Activated CD8-positive, alpha-beta T cell treated with anti-CD3 and anti-CD28 coated beads for 36 hours (primary cell): ENCODE results near the gene ZNF561. TPM values are rescaled to one million over a fixed set of nuclear protein-coding genes. Genes with fewer than 3 reads are reported as not detected.
A peak's percentile ranks its signal among the peaks of the same experiment; 100 is the strongest.
"Not testable (repeated sequence)": the region's sequence is repeated elsewhere in the genome, so short reads cannot be mapped to it uniquely, and the experiment has no call there.

Experiments used
- ATAC-seq: fragments of 200-7000 bp; cut with Tn5 transposase; one replicate; pipeline ENCODE4 v1.10.0; 2021; ENCODE audit warnings: mild to moderate bottlenecking, moderate library complexity
- CTCF ChIA-PET: fragments of 350-600 bp; sonication (Branson Sonifier 250); formaldehyde crosslinking; loops from one replicate; lab custom pipeline; 2021; ENCODE audit warnings: antibody characterized with exemption; lab: Charles Lee
- POLR2A ChIA-PET: fragments of 350-600 bp; sonication (Branson Sonifier 250); formaldehyde crosslinking; loops from one replicate; lab custom pipeline; 2021; ENCODE audit warnings: antibody characterized with exemption; lab: Charles Lee
- DNase-seq: peaks from one replicate; pipeline ENCODE4 v3.0.0-alpha.2; 2020
- H3K27ac Mint-ChIP-seq: one replicate; pipeline ENCODE4 v1.8.0; 2021; ENCODE audit warnings: mild to moderate bottlenecking, mixed read lengths
- H3K27me3 Mint-ChIP-seq: one replicate; pipeline ENCODE4 v1.8.0; 2021; ENCODE audit warnings: mixed read lengths
- H3K36me3 Mint-ChIP-seq: one replicate; pipeline ENCODE4 v1.8.0; 2021; ENCODE audit warnings: low read depth, mixed read lengths
- H3K4me1 Mint-ChIP-seq: one replicate; pipeline ENCODE4 v1.8.0; 2021; ENCODE audit warnings: low read depth, mixed read lengths
- H3K4me3 Mint-ChIP-seq: one replicate; pipeline ENCODE4 v1.8.0; 2021; ENCODE audit warnings: mild to moderate bottlenecking, moderate library complexity, mixed read lengths
- H3K9me3 Mint-ChIP-seq: one replicate; pipeline ENCODE4 v1.8.0; 2021; ENCODE audit warnings: mixed read lengths
- CTCF ChIP-seq: fragments of 200-600 bp; IDR thresholded peaks from one replicate; pipeline ENCODE4 v1.8.0; 2022; ENCODE audit warnings: antibody characterized with exemption, mild to moderate bottlenecking
- intact Hi-C: fragments of 100-400 bp; cut with micrococcal nuclease; formaldehyde crosslinking; loops from one replicate; pipeline ENCODE4 v1.10.0; 2022
- total RNA-seq, 2 experiments: library from RNA; stranded (reverse); gene quantifications; one replicate each; pipeline ENCODE4 v1.2.3, GENCODE V29; 2021

Gene ZNF561
- total RNA-seq, 2 experiments from 2014 or later: 23.1 to 24.2 TPM

DNA sequence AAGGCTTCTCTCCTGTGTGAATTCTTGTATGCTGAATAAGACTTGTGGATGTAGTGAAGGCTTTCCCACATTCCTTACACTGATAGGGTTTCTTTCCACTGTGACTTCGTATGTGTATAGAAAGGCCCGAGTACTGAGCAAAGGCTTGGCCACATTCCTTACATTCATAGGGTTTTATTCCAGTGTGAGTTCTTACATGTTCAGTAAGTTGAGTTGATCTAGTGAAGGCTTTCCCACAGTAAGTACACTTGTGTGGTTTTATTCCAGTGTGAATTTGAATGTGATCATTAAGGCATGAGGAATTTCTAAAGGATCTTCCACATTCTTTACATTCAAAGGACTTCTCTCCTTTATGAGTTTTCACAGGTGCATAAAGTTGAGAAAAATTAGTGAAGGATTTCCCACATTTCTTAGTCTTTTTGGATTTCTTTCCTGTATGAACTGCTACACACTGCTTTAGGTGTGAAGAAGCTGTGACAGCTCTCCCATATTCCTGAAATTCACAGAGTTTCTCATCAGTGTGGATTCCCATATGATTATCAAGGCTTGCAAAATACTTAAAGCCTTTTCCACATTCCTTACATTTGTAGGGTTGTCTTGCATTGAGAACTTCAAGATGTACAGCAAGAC is 10.4 kb downstream of the ZNF561 start:
- no peak for TF ChIP-seq CTCF
- ChIA-PET POLR2A (no interaction called here), CTCF (no interaction called here)
- peaks cover 85% of the 10 kb centered on the region for H3K36me3 Mint-ChIP-seq
- peaks cover 41% of the 10 kb centered on the region for H3K9me3 Mint-ChIP-seq
- no peaks in the 10 kb centered on the region for H3K4me1 Mint-ChIP-seq
- ATAC-seq (no peak), DNase-seq (no peak)
- no peak overlapping the region for H3K27ac Mint-ChIP-seq
- H3K27me3 Mint-ChIP-seq: no peaks in the 10 kb centered on the region
- no peak overlapping the region for H3K4me3 Mint-ChIP-seq
- intact Hi-C loops: no loop called here

DNA sequence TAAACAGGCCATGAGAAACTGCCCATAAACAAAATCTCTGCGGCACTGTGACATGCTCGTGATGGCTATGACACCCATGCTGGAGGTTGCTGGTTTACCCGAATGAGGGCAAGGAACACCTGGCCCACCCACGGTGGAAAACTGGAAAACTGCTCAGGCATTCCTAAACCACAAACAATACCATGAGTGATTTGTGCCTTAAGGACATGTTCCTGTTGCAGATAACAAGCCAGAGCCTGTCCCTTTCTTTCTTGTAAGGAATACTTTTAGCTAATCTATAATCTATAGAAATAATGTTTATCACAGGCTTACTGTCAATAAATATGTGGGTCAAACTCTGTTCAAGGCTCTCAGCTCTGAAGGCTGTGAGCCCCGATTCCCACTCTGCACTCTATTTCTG is 12.1 kb downstream of the ZNF561 start:
- H3K27me3 Mint-ChIP-seq: no peaks in the 10 kb centered on the region
- peaks cover 74% of the 10 kb centered on the region for H3K36me3 Mint-ChIP-seq
- ChIA-PET CTCF (interaction anchor here (1.1 kb wide), 1 partner anchor 23 kb away, joined by 3 read pairs; no protein-coding TSS in a partner anchor), POLR2A (no interaction called here)
- no peak overlapping the region for H3K4me3 Mint-ChIP-seq
- no peaks in the 10 kb centered on the region for H3K4me1 Mint-ChIP-seq
- intact Hi-C loops: no loop called here
- H3K9me3 Mint-ChIP-seq: peaks cover 45% of the 10 kb centered on the region
- no peak for TF ChIP-seq CTCF
- H3K27ac Mint-ChIP-seq: no peak overlapping the region
- ATAC-seq (no peak), DNase-seq (no peak)

DNA sequence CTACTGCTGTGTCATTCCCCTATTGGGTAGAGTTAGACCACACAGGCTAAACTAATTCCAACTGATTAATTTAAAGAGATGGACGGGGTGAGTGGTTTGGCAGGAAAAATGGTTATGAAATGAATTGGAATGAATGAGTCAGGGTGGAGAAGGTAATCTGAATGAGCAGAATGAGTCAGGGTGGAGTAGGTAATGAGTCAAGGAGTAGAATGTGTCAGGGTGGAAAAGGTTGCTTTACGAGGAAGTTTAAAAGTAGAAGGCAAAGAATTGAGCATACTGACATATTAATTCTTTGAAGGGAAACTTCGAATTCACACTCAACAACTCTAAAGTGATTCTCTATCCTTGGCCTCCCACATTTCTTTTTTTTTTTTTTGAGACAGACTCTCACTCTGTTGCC is 24.0 kb downstream of the ZNF561 start:
- intact Hi-C loops: no loop called here
- TF ChIP-seq CTCF: no peak
- Mint-ChIP-seq H3K4me3 (no peak overlapping the region), H3K27me3 (peaks cover 3% of the 10 kb centered on the region), H3K36me3 (peaks cover 5% of the 10 kb centered on the region), H3K27ac (peak overlapping the region; percentile 49), H3K4me1 (peaks cover 6% of the 10 kb centered on the region), H3K9me3 (peaks cover 15% of the 10 kb centered on the region)
- CTCF ChIA-PET: no interaction called here
- POLR2A ChIA-PET: no interaction called here
- DNase-seq (no peak), ATAC-seq (peak; percentile 83)

DNA sequence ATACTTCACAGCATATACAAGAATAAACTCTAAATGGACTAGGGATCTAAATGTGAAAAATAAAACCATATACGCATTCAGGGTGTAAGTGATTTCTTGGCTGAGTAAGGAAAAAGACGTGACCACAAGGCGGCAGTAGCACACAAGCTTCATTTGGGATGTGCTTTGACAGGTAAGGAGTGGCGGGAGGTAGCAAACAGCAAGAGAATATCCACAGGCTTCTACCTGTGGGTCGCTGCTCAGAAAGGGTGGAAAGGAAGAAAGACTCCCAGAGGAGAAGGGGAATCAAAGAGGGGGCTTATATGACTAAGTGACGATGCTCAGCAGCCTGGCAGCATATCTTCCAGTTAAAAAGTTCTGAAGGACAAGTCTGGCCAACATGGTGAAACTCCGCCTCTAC is 34.3 kb downstream of the ZNF561 start:
- H3K4me1 Mint-ChIP-seq: peaks cover 11% of the 10 kb centered on the region
- peak; percentile 91 for DNase-seq
- ChIA-PET POLR2A (no interaction called here), CTCF (interaction anchor here (0.7 to 2.7 kb wide), 9 partner anchors 9 to 440 kb away, joined by 3 to 9 read pairs (median 3); no protein-coding TSS in a partner anchor)
- peaks cover 7% of the 10 kb centered on the region for H3K27me3 Mint-ChIP-seq
- H3K4me3 Mint-ChIP-seq: no peak overlapping the region
- peak; percentile 72 for TF ChIP-seq CTCF
- intact Hi-C loops: loop anchor here (5.0 kb wide), 1 partner anchor 211 kb away; no protein-coding TSS in a partner anchor
- H3K36me3 Mint-ChIP-seq: peaks cover 20% of the 10 kb centered on the region
- ATAC-seq: no peak
- peaks cover 4% of the 10 kb centered on the region for H3K9me3 Mint-ChIP-seq
- H3K27ac Mint-ChIP-seq: no peak overlapping the region

GRCh38 chr19:9584073-9584833 is 36.8 kb downstream of the ZNF561 start, which contains the start of gene ZNF121:
TSS of gene ZNF121 (minus strand) at chr19:9584504. CDS start at chr19:9568097, 16,407 bp downstream.
- Mint-ChIP-seq H3K36me3 (peaks cover 46% of the 10 kb centered on the region), H3K27me3 (peaks cover 5% of the 10 kb centered on the region), H3K9me3 (peaks cover 15% of the 10 kb centered on the region), H3K4me1 (peaks cover 31% of the 10 kb centered on the region), H3K27ac (peak within 1 kb of the TSS; percentile 97), H3K4me3 (peak within 1 kb of the TSS; percentile 92)
- ATAC-seq (peak; percentile 87), DNase-seq (peak; percentile 91)
- POLR2A ChIA-PET: interaction anchor here (0.5 to 2.7 kb wide), 11 partner anchors 11 to 309 kb away, joined by 3 to 11 read pairs (median 3); partner anchors contain the start of genes ZNF266 and ZNF561
- intact Hi-C loops: no loop called here
- no peak for TF ChIP-seq CTCF
- CTCF ChIA-PET: interaction anchor here (0.9 to 1.9 kb wide), 10 partner anchors 9 to 379 kb away, joined by 3 to 5 read pairs (median 4); partner anchors contain the start of gene ZNF266

GRCh38 chr19:9582081-9582725 is 38.8 kb downstream of the ZNF561 start:
- Mint-ChIP-seq H3K27ac (peak overlapping the region; percentile 89), H3K4me1 (peaks cover 44% of the 10 kb centered on the region), H3K4me3 (peak overlapping the region; percentile 75), H3K9me3 (peaks cover 25% of the 10 kb centered on the region), H3K36me3 (peaks cover 65% of the 10 kb centered on the region)
- intact Hi-C loops, DNase-seq, CTCF ChIA-PET, H3K27me3 Mint-ChIP-seq, ATAC-seq: not testable (repeated sequence)
- POLR2A ChIA-PET: interaction anchor here (0.7 to 2.7 kb wide), 4 partner anchors 9 to 258 kb away, joined by 3 to 11 read pairs (median 6); partner anchors contain the start of gene ZNF559
